ENCODE data around the gene SOHLH1.

SOHLH1 gene, protein sequence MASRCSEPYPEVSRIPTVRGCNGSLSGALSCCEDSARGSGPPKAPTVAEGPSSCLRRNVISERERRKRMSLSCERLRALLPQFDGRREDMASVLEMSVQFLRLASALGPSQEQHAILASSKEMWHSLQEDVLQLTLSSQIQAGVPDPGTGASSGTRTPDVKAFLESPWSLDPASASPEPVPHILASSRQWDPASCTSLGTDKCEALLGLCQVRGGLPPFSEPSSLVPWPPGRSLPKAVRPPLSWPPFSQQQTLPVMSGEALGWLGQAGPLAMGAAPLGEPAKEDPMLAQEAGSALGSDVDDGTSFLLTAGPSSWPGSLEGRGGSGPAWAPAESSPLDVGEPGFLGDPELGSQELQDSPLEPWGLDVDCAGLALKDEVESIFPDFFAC

GRCh38 chr9:135699440-135699839 lies at the start of gene SOHLH1:
Gene SOHLH1, minus strand, starts transcription at chr9:135699481. Its CDS starts 14 bp downstream, at chr9:135699467.
- no peak for DNase-seq

DNA sequence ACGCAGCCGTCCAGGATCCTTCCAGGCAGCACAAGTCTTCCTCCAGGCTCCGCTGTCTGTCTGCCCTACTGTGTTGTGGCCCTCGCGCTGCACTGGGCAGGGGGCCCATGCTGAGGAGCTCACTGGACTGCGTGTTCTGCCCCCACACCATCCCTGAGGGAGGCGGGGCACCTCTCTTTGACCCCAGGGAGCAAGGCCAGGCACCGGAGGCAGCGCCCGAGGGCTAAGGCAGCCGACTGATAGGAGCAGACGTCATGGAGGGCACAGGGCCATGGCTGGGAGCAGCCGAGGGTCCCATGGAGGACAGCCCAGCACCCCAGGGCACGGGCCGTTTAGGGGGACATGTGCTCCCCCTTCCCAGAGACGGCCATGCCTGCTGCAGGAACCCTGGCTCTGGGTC lies 49.4 kb upstream of the SOHLH1 start:
- DNase-seq = no peak

GRCh38 chr9:135747311-135747710 lies 48.0 kb upstream of the SOHLH1 start:
- no peak for DNase-seq

GRCh38 chr9:135746565-135746964 lies 47.3 kb upstream of the SOHLH1 start:
- DNase-seq = no peak

GRCh38 chr9:135745686-135746324 lies 46.5 kb upstream of the SOHLH1 start:
- DNase-seq = no peak

- DNase-seq = no peak
Measured at GRCh38 chr9:135745189-135745588, 45.9 kb upstream of the SOHLH1 start.

- DNase-seq = no peak
Measured at GRCh38 chr9:135744333-135745070, 45.2 kb upstream of the SOHLH1 start.

- no peak for DNase-seq
Measured at GRCh38 chr9:135743546-135744332, 44.5 kb upstream of the SOHLH1 start.

DNA sequence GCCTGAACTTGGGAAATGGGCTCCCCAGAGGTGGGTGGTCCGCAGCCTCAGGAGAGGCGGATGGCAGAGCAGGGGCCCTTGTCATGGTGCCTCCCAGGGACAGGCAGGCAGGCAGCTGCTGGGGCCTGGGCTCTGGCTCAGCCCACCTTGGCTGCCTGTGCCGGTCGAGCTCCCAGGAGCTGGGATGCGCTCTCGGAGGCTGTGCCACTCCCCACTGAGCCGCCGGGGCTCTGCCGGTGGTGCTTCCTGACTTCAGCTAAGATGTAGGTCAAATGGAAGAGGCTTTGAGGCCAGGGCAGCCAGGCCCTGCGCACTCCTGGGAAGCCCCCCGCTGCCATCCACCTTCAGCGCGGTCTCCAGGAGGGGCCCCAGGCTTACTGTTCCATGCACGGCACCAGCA lies 43.7 kb upstream of the SOHLH1 start:
- DNase-seq = no peak

GRCh38 chr9:135741276-135742219 lies 42.3 kb upstream of the SOHLH1 start:
- DNase-seq = no peak

DNA sequence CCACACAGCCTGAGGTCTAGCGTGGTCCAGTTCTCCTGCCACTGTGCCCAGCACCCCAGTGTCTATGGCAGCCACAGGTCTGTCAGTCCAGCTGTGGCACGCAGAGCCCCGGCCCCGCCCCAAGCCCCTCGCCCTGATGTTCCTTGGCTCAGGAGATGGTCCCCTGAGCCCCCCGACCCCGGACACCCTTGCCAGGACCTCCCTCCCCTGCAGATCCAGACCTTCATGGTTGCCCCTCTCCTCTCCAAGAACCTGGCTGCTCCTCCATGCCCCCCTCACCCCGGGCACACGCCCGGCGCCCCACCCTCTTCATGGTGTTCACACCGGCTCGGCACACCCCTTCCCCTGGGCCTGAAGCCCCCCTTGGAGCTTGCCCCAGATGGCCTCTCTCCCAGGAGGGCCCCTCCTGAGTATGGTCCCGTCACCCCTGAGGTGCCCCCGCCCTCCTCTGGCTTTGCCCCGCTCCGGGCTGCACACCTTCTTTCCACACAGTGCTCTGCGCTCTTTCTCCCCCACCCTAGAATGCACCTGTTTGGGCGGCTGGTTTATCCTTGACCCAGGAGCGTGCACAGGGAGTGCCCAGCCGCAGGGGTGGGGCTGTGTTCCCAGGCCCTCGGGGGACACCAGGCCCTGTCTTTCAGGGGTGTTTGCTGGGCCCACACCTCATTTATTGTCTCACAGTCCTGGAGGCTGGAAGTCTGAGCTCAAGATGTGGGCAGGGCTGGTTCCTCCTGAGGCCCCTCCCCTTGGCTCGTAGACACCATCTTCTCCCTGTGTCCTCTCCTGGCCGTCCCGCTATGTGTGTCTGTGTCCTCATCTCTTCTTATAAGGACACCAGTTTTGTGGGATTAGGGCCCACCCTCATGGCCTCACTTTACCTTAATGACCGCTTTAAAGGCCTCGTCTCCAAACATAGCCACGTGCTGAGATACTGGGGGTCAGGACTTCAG lies 40.3 kb upstream of the SOHLH1 start:
- DNase-seq = no peak

DNA sequence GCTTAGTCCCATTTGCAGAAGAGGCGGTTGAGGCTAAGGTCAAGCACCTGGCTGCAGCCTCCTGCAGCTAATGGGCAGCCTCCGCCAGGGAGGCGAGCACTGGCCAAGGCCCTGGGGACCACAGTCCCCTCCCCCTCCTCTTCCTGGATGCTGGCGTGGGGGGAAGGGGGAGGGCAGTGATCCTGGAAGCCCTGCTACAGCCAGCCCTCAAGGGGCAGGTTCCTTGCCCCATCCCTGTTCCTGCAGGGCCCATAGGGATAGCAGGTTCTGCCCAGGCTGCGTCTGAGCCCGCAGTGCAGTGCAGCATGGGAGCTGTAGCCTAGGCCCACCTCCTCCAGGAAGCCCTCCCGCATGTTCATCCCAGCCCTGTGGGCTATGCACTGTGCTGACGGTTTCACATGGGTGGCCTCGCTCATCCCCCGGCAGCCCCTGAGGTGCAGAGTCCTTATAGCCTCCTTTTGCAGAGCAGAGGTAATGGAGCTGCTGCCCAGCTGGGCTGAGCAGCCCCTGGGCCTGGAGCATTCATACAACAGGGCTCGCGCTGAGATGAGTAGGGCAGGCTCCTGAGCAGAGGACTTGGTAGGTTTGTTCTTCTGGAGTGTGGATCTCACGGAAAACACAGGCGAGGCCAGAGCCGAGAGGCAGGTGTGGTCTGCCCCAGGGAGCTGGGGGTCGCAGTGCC lies 38.7 kb upstream of the SOHLH1 start:
- DNase-seq = no peak

DNA sequence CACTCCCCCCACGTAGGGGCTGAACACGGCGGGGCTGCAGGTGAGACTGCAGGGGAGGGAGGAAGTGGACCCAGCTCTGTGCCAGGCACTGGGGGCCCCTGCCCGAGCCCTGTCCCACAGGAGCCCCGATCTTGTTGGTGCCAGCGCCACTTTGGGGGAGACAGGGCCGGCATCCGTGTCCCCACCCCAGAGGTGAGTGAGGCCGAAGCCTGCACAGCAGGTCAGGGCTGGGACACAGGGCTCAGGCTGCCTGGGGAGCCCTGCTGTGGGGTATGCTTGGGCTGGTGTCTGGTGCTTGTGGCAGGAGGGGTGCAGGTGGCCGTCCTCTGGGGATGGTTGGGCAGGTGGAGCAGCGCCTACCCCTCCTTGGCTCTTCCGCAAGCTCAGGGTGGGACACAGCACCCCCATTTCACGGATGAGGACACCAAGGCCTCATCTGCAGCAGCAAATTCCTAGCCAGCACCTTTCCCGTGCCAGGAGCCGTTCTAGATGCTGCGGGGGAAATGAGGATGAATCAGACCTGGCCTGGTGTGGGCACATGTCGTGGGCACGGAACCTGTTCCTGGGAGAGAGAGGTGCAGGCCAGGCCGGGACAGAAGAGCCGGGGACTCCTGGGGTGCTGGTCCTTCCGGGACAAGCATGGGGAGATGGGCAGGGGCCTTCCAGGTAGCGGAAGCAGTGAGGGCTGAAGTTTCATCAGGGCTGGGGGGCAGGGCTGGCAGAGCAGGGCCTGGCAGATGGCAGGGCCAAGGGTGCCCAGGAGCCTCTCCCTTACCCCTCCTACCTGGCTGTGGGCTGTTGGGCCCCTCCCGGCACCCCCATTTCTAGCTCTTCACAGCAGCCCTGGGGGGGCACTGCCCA lies 37.9 kb upstream of the SOHLH1 start:
- DNase-seq = no peak

GRCh38 chr9:135736272-135736978 lies 37.1 kb upstream of the SOHLH1 start:
- DNase-seq = no peak

DNA sequence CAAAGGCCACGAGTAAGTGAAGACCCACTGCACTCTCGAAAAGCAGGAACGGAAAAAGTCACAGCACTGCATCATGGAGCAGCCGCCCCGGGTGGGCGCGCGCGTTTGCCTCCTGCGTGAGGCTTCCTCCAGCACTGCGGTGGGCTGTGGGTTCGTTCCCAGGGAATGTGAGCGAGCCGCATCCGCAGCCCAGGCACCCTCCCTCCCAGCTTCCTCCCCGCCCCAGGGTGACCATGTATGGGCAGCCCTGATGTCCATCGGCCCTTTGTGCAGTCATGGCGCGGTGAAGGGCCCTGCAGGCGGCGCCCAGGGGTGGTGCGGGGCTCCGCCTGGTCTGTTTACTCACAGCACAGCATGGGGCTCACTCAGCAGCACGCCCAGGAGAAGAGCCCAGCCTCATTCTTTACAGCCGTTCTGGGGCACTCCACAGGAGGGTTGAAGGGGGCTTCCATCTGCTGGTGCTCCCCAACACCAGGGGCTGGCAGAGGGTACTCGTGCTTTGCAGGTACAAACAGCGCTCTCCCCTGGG lies 35.4 kb upstream of the SOHLH1 start:
- DNase-seq = no peak

DNA sequence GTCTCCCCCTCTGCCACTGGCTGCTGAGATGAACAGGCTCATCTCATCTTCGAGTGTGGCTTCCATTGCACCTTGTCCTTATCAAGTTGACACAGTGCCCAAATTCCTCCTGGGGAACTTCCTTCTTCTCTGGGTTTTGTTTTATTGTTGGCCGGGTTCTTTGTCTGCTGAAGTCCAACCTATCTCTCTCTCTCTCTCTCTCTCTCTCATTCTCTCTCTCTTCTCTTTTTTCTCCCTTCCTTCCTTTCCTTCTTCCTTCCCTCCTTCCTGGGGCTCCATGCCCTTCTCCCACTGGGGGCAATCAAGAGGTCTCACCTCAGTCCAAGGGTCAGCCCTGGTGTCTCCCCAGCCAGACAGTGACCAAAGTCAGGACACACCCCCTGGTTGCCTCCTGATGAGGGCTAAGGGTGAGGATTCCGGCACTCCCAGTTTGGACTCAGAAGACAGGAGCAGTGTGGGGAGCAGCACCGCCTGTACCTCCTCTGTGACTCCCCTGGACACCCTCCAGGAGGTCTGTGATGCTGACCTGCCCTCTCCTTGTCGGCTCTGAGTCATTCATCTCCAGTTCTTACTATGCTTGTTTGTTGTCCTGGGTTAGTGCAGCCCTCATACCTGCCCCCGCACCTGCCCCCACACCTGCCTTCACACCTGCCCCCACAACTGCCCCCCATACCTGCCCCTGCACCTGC lies 33.4 kb upstream of the SOHLH1 start:
- DNase-seq = no peak

DNA sequence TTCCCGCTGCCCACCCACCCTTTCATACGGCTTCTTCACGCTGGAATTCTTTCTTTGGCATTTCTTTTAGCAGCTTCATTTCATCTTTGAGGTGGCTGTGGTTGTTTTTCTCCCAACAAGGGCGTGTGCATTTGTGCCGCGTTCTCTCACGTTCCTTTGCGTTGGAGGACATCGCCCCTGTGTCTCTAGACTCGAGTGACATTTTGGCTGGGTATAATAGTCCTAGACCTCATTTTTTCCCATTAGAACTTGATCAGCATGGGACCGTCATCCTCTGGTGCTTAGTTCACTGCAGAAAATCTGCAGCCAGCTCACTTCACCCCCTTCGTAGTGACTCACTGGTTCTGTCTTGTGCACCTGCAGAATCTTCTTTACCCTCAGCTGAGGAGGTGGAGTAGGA lies 32.2 kb upstream of the SOHLH1 start:
- DNase-seq = no peak
